ENCODE measurements around the gene ANKRD17.

Gene ANKRD17

DNA sequence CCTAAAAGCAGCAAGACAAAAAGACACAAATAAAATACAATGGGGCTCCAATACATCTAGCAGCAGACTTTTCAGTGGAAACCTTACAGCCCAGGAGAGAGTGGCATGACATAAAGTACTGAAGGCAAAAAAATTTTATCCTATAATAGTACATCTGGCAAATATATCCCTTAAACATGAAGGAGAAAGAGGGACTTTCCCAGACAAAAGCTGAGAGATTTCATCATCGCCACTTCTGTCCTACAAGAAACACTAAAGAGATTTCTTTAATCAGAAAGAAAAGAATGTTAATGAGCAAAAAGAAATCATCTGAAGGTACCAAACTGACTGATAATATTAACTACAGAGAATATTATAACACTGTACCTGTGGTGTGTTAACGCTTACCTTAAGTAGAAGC is 86.4 kb downstream of the ANKRD17 start:
- H3K4me3 ChIP-seq (ENCODE audit: low read depth, low read length), result no peak overlapping the region
- in situ Hi-C loops (cut with HindIII; ENCODE audit: low sequenced_read_pairs), result loop anchor here (5.0 kb wide), 1 partner anchor 80 kb away; no protein-coding TSS in a partner anchor
- TF ChIP-seq, protein P1, sequence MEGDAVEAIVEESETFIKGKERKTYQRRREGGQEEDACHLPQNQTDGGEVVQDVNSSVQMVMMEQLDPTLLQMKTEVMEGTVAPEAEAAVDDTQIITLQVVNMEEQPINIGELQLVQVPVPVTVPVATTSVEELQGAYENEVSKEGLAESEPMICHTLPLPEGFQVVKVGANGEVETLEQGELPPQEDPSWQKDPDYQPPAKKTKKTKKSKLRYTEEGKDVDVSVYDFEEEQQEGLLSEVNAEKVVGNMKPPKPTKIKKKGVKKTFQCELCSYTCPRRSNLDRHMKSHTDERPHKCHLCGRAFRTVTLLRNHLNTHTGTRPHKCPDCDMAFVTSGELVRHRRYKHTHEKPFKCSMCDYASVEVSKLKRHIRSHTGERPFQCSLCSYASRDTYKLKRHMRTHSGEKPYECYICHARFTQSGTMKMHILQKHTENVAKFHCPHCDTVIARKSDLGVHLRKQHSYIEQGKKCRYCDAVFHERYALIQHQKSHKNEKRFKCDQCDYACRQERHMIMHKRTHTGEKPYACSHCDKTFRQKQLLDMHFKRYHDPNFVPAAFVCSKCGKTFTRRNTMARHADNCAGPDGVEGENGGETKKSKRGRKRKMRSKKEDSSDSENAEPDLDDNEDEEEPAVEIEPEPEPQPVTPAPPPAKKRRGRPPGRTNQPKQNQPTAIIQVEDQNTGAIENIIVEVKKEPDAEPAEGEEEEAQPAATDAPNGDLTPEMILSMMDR (IDR thresholded peaks at IDR 0.05; ENCODE audit: low read depth, low read length, missing control alignments), result no peak
- no peak for DNase-seq (ENCODE audit: low read depth)

DNA sequence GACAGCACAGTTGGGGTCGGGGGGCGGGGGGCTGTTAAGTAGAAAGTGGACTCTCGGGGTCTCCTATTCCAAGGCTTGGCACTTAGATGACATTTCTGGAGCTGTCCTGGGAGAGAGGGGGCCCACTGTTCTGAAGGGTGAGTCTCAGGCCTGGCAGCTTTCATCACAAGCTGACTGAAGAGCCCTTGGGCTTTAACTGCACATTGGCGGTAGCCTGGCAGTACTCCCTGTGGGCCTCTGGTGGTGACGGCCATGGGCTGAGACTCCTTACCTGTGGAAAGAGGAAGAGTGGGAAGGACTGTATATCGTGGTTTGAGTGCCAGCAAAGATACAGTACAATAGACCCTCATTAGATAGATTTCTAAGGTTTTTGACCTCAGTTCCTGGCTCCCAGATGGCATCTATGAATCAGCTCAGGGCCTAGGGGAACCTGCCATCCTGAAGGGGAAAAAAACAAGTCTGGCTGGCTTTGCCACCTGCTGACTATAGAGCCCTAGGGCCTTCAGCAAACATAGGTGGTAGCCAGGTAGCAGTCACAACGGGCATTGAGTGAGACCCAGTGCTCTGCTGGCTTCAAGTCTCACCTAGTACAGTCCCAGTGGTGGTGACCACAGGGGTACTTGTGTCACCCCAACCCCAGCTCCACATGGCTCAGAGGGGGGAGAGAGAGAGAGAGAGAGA is 87.9 kb downstream of the ANKRD17 start:
- TF ChIP-seq, protein P1 (IDR thresholded peaks at IDR 0.05; ENCODE audit: low read depth, low read length, missing control alignments), result no peak
- no peak overlapping the region for H3K4me3 ChIP-seq (ENCODE audit: low read depth, low read length)
- DNase-seq (ENCODE audit: low read depth), result no peak
- in situ Hi-C loops (cut with HindIII; ENCODE audit: low sequenced_read_pairs), result loop anchor here (5.0 kb wide), 1 partner anchor 82 kb away; no protein-coding TSS in a partner anchor

DNA sequence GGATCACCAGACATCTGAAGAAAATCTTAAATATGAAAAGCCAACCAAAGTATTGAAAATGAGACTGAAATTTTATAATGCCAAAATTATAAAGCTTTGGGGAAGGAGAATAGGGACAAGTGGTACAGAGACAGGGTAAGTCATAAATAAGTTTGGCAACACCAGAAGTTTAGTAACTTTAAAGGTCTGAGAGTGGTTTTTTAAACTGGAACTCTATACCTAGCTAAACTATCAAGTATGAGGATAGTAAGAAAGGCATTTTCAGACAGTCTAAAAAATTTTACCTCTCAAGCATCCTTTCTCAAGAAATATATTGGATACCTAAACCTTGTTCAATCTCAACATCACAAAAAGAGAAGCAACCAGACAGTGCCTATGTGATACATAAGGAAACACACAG is 92.4 kb downstream of the ANKRD17 start:
- DNase-seq (ENCODE audit: low read depth), result no peak
- TF ChIP-seq, protein P1 (IDR thresholded peaks at IDR 0.05; ENCODE audit: low read depth, low read length, missing control alignments), result no peak
- in situ Hi-C loops (cut with HindIII; ENCODE audit: low sequenced_read_pairs), result no loop called here
- H3K4me3 ChIP-seq (ENCODE audit: low read depth, low read length), result no peak overlapping the region

DNA sequence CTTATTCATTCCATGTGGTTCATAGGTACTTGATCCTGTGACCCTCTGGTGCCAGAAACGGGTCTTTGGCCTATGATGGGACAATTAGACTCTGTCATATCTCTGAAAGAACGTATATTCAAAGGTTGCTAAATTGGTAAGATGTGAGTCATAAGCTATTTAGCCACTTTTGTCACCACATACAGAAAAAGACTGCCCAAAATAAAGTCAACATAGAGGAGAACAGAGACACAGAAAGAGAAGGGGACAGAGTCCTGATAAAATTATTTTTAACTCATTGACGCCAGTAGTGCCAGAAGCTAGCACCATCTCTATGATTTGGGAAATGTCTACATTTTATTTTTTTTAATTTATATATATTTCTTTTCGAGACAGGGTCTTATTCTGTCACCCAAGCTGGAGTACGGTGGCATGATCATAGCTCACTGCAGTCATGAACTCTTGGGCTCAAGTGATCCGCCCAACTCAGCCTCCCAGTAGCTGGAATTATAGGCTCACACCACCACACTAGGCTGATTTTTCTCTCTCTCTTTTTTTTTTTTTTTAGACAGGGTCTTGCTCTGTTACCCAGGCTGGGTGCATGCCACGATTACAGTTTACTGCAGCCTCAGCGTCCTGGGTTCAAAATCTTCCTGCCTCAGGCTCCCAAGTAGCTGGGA is 96.9 kb downstream of the ANKRD17 start:
- TF ChIP-seq, protein P1 (IDR thresholded peaks at IDR 0.05; ENCODE audit: low read depth, low read length, missing control alignments), result no peak
- no peak overlapping the region for H3K4me3 ChIP-seq (ENCODE audit: low read depth, low read length)
- in situ Hi-C loops (cut with HindIII; ENCODE audit: low sequenced_read_pairs), result no loop called here
- DNase-seq (ENCODE audit: low read depth), result no peak

DNA sequence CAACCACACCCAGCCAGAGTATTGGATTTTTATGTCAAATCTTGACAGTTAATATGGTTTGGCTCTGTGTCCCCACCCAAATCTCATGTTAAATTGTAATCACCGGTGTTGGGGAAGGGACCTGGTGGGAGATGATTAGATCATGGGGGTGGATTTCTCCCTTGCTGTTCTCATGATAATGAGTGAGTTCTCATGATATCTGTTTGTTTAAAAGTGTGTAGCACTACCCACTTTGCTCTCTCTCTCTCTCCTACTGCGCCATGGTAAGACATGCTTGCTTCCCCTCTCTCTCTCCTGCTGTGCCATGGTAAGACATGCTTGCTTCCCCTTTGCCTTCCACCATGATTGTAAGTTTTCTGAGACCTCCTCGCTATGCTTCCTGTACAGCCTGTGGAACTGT is 102.2 kb downstream of the ANKRD17 start:
- TF ChIP-seq, protein P1 (IDR thresholded peaks at IDR 0.05; ENCODE audit: low read depth, low read length, missing control alignments), result no peak
- in situ Hi-C loops (cut with HindIII; ENCODE audit: low sequenced_read_pairs), result no loop called here
- H3K4me3 ChIP-seq (ENCODE audit: low read depth, low read length), result no peak overlapping the region
- no peak for DNase-seq (ENCODE audit: low read depth)

DNA sequence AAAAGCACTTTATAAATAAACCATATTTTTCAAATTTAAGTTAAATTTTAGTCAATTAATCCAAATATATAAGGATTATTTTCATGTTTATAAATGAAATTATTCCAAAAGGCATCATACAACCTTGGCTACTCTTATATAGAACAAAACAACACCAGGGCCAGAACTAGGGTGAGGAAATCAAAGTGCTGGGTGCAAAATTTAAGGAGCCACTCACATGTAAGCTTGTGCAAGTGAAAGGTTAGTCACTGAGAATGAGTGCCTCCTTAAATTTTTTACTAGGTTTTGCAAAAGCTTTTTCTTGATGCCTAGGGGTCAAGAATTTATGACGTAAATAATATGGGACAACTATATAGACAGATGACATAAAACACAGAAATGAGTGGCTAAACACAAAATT is 105.7 kb downstream of the ANKRD17 start:
- TF ChIP-seq, protein P1 (IDR thresholded peaks at IDR 0.05; ENCODE audit: low read depth, low read length, missing control alignments), result no peak
- in situ Hi-C loops (cut with HindIII; ENCODE audit: low sequenced_read_pairs), result no loop called here
- H3K4me3 ChIP-seq (ENCODE audit: low read depth, low read length), result no peak overlapping the region
- no peak for DNase-seq (ENCODE audit: low read depth)

Data from astrocyte of the cerebellum (primary cell).